Measurements from ENCODE around the gene PRR9. TPM values are rescaled to one million over a fixed set of nuclear protein-coding genes. Genes with fewer than 3 reads are reported as not detected.

Gene PRR9
- total RNA-seq, 6 experiments from 2014 or later, result not detected

DNA sequence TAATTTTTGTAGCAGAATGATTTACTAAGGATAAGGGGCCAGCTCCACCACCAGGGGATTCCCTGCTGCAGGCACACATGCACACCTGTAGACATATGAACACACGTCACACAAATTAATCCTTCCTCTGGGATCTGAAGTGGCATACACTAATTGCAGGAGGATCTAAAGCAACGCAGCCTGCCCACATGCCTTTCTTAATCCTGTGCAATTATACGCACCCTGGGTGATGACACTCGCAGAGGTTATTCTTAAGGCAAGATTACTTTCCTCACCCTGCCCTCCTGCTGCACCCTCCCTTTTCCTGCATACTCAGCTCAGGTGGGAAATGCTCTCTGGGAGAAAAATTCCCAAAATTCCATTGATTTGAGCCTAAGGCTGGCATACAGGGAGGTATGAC lies 34.6 kb downstream of the PRR9 start:
- no peak for TF ChIP-seq POLR2A (IDR thresholded peaks at IDR 0.05)
- TF ChIP-seq, protein P1, sequence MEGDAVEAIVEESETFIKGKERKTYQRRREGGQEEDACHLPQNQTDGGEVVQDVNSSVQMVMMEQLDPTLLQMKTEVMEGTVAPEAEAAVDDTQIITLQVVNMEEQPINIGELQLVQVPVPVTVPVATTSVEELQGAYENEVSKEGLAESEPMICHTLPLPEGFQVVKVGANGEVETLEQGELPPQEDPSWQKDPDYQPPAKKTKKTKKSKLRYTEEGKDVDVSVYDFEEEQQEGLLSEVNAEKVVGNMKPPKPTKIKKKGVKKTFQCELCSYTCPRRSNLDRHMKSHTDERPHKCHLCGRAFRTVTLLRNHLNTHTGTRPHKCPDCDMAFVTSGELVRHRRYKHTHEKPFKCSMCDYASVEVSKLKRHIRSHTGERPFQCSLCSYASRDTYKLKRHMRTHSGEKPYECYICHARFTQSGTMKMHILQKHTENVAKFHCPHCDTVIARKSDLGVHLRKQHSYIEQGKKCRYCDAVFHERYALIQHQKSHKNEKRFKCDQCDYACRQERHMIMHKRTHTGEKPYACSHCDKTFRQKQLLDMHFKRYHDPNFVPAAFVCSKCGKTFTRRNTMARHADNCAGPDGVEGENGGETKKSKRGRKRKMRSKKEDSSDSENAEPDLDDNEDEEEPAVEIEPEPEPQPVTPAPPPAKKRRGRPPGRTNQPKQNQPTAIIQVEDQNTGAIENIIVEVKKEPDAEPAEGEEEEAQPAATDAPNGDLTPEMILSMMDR (IDR thresholded peaks at IDR 0.05), result no peak
- Histone ChIP-seq H3K36me3 (no peaks in the 10 kb centered on the region), H3K27ac (no peak overlapping the region), H3K4me1 (no peaks in the 10 kb centered on the region), H3K9me3 (no peaks in the 10 kb centered on the region), H3K4me3 (no peak overlapping the region), H3K27me3 (no peaks in the 10 kb centered on the region)
- WGBS (ENCODE audit: insufficient coverage, low coverage, low lambda C conversion rate, missing lambda C conversion rate), result 70% methylated on average over 4 of the region's 4 CpGs
- DNase-seq (no peak), ATAC-seq (no peak)
- intact Hi-C loops (cut with DNase I), result no loop called here

DNA sequence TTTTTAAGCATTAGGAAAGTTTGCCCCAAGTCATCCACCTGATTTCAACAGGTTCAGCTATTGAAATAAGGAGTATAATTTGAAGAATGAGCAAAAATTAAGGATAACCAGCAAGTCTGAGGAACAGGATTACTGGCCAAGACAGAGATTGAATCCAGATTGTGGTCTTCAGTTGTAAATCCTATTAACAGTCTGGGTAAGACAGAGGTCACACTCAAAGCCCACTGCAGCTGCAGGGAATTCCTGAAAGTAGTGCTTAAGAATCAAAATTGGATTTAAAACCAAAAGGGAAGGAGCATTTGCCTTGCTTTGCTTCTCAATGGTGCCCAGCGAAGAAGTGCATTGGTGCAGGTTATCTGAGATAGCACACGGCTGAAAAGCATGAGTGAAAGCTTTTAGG lies 35.7 kb downstream of the PRR9 start:
- DNase-seq (no peak), ATAC-seq (no peak)
- no peak for TF ChIP-seq POLR2A (IDR thresholded peaks at IDR 0.05)
- TF ChIP-seq, protein P1 (IDR thresholded peaks at IDR 0.05), result no peak
- Histone ChIP-seq H3K4me3 (no peak overlapping the region), H3K27me3 (no peaks in the 10 kb centered on the region), H3K9me3 (no peaks in the 10 kb centered on the region), H3K4me1 (no peaks in the 10 kb centered on the region), H3K27ac (no peak overlapping the region), H3K36me3 (no peaks in the 10 kb centered on the region)
- intact Hi-C loops (cut with DNase I), result no loop called here
- WGBS (ENCODE audit: insufficient coverage, low coverage, low lambda C conversion rate, missing lambda C conversion rate), result 90% methylated on average over 2 of the region's 2 CpGs

DNA sequence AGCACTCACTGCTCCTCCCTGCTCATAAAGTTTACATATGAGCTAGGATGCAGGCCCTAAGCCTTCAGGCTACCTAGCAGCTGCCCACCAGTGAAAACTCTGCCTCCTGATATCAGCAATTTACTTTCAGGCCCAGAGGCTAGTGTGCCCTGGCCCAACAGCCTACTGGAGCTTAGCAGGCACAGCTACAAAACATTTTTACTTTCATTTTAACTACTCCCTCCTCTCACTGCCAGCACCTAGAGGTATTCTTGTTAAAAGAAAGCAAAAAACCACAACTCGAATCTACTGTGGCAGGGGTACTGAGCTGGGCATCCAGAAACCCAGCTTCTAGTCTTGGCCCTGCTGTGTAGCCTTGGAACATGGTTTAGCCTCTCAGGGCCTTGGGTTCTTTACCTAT lies 36.3 kb downstream of the PRR9 start:
- intact Hi-C loops (cut with DNase I), result no loop called here
- Histone ChIP-seq H3K4me1 (no peaks in the 10 kb centered on the region), H3K27me3 (no peaks in the 10 kb centered on the region), H3K27ac (no peak overlapping the region), H3K4me3 (no peak overlapping the region), H3K9me3 (no peaks in the 10 kb centered on the region), H3K36me3 (no peaks in the 10 kb centered on the region)
- DNase-seq (no peak), ATAC-seq (no peak)
- TF ChIP-seq, protein P1 (IDR thresholded peaks at IDR 0.05), result no peak
- TF ChIP-seq POLR2A (IDR thresholded peaks at IDR 0.05), result no peak
- 0% methylated on average over 1 of the region's 1 CpG for WGBS (ENCODE audit: insufficient coverage, low coverage, low lambda C conversion rate, missing lambda C conversion rate)

DNA sequence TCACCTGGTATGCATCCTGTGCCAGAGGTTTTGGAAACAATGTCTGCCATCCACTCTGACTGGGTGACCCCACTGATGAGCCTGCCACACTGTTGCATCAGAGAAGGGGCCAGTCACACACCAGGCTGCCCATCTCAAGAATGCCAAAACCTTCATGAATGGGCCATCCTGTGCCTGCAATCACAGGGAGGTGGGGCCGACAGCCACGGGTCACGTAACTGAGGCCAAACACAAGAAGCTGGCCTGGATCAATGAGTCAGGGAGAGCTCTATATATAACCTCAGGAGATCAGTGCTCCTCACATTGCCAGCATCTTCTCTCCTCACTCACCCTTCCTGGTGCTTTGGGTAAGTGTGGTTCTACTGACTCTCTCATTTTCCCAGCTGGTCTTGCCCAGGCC lies 42.0 kb downstream of the PRR9 start, which contains the start of gene LORICRIN:
TSS of gene LORICRIN (plus strand) at position 301 of the 400 bp plus-strand sequence. CDS start 1,263 bp downstream, outside the sequence.
- no peaks in the 10 kb centered on the region for H3K9me3 ChIP-seq
- no peak within 1 kb of the TSS for H3K4me3 ChIP-seq
- no CpG with 5 or more reads among the region's 3 CpGs for WGBS (ENCODE audit: insufficient coverage, low coverage, low lambda C conversion rate, missing lambda C conversion rate)
- ATAC-seq (no peak), DNase-seq (no peak)
- intact Hi-C loops (cut with DNase I), result no loop called here
- no peaks in the 10 kb centered on the region for H3K36me3 ChIP-seq
- no peak within 1 kb of the TSS for H3K27ac ChIP-seq
- H3K4me1 ChIP-seq, result peaks cover 0 to 4% (median 0%) of the 10 kb centered on the region in 4 donors
- peaks cover 0 to 18% of the 10 kb centered on the region in 2 donors for H3K27me3 ChIP-seq
- no peak for TF ChIP-seq POLR2A (IDR thresholded peaks at IDR 0.05)
- TF ChIP-seq, protein P1 (IDR thresholded peaks at IDR 0.05), result no peak
